NK-92 treated with Interleukin-12 subunit alpha and Interleukin-12 subunit beta, amount 100 ng/mL, for 24 hours (cell line): ENCODE data around the gene LITAFD.

Experiments
- DNase-seq: peaks from one replicate; lab custom pipeline; 2025; lab: John Stamatoyannopoulos, UW

LITAFD gene

DNA sequence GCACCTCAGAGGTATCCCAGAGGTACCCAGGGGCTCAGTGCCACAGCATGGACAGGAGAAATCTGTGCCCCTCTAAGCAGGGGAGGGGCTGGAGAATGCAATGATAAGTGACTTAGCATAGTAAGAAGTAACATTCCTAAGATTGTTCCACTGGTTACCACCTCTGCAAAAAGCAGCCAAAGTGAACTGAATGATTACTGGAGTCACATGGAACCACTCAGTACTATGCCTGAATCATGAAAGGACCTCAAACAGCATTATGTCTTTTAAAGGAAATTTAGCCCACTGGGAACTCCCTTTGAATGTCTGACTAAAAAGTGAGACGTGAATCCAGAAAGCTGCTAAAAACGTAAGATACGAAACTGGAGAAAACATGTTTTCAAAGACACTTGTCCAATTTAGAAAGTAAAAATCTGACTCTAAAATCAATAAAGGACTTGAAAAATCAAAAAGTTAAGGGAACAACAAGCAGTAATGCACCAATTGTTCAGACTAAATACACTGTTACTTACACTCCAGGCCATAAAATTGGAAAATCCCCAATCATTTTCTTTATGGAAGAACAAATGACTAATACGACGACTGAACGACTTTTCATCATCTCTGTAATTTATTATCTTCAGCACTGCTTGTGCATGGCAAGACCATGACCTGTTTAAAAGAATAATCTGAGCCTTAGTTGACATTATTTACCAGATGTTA is 38.6 kb downstream of the LITAFD start:
- no peak for DNase-seq

DNA sequence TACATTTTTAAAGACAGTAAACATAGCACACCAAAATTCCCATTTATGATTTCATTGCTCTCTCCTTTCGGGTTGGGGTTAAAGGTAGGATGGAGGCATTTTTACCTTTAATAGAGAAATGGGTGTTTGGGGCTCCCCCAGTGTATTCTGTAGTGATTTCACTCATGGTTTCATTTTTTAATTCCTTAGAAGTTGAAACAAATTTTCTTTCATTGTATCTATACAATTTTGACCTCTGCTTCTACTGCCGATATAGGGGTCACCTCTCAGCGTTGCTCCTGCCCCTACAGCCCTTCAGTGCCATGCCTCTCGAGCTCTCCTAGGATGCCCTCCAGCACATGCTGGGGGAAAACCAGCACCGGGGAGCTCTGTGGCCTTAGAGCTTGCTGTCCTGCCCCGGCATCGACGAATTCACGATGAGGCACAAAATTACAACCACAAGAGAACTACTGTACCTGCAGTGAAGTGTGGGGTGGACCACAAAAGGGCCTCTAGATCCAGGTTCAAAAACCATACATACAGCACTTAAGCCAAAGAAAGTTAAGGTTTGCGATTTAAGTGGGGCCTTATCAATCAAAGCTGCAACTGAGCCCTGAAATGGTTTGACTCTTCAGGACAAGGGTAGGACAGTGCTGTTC is 39.3 kb downstream of the LITAFD start:
- DNase-seq: no peak

DNA sequence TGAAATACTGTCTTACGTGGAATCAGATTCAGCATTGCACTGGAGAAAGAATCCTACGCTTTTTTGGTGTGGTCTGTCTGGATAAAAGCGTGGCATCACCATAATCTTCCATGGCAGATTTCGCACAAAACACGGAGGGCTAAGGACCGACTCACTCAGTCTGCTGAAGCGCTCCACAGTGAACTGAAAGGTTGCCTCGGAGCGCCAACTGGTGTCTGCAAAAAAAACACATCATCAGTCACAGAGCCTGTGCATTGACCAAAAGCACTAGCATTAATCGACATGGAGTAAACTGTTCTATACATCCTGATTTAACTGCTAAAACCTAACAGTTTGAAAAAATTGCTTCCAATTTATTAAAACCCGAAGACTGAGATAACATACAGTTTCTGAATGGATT is 41.0 kb downstream of the LITAFD start:
- no peak for DNase-seq

DNA sequence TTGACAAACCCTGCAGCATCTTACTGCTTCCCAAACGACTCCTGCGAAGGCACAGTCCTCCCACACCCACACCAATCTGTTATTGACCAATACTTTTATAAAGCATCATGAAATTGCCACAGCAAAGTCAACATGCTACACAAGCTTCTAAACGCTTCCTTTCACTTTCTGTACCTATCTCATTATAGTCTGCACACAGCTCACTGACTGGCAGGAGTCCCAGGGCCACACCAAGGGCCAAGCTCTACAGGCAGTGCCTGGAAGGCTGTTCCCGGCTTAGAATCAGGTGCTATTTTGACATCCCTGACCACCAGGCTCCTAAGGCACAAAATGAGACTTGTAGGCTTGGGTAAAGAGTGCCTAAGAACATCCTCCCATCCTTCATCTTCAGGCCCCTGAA is 42.1 kb downstream of the LITAFD start:
- DNase-seq: no peak

DNA sequence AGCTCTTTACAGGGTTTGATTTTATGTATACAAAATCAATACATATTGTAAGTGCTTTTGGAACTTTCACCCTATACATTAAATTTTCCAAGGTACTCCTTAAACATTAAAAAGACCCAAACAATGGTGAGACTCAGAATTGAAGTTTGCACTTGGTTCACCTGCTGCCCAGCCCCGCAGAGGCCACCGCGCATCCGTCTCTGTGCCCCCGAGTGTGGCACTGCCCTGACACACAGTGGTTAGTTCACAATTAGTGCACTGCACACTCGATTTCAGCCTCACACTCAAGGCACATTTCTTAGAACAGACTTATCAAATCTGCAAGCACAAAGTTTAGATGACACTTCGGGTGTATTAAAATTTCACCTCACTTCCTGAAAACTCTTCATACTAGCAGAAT is 43.3 kb downstream of the LITAFD start:
- DNase-seq: no peak

DNA sequence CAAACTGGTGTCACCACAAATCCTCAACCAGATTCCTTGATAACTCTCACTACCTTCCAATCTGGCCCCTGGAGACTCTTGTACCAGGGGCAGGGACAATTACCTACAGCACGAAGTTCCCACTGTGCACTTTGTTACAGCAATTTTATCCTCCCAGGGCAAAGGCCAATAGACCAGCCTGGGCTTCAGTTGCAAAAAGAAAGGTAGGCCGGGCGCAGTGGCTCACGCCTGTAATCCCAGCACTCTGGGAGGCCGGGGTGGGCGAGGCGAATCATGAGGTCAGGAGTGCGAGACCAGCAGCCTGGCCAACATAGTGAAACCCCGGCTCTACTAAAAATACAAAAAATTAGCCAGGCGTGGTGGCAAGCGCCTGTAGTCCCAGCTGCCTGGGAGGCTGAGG is 44.7 kb downstream of the LITAFD start:
- DNase-seq: no peak

DNA sequence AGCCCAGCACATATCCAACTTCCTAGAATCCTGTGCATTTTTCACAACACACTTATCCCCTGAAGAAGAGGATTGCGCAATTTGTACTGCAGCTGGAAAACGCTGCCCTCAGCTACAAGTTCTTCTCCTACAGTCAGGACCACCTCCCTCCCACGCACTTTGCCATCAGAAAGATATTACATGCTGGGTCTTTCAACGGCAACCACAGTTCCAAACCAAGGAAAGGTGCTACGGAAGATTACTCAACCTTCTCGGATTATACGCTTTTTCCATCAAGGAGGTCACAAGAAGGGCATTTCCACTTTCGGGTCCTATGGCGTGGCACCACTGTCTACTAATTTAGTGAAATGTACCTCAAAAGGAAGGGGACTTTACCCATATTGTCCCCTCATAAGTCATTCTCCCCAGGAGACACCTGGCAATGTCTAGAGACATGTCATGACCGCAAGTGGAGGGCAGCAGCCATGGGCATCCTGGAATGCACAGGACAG is 46.4 kb downstream of the LITAFD start:
- DNase-seq: no peak

DNA sequence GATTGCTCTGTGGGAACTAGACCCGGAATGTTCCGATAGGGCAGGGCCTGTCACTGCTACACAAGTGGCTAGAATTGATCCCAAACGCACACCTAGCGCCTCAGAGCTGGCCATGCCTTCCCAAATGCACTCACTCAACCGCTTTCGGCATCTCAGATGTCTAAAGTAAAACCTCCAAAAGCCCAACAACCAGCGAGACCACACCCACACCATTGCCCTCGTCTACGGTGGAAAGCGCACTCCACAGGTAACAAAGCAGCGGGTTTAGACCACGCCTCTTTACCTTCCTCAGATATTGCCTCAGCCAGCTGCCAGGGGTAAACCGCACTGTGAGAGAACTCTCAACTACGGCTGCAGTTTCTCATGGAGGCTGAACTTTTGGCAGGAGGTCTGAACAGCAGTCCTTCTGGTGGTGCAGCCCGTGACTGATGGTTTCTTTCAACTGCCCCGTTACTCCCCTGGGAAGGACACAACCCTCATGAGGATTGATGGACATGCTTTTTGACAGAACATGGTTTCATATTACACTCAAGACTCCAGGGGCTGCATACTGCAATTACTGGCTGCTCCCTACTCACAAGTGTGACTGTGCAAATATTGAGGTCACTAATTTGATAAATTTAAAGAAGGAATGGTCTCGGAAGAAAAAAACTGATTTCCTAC is 47.1 kb downstream of the LITAFD start:
- DNase-seq: no peak

DNA sequence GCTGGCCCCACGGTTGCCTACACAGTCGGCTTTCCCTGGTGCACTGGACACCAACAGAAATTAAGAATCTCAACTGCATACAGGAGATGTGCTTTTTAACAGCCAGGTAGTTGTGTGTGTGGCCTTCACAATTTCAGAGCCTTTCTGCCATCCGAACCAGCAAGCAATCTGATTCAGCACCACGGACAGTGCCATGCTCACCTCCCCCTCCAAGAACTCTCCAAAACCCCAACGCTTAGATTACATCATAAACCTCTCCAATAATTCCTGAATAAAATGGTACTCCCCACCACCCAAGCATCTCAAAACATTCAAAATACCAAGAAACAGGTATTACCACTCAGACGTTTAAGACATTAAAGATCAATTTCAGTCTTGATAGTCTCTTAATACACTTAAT is 49.7 kb downstream of the LITAFD start:
- DNase-seq: no peak

DNA sequence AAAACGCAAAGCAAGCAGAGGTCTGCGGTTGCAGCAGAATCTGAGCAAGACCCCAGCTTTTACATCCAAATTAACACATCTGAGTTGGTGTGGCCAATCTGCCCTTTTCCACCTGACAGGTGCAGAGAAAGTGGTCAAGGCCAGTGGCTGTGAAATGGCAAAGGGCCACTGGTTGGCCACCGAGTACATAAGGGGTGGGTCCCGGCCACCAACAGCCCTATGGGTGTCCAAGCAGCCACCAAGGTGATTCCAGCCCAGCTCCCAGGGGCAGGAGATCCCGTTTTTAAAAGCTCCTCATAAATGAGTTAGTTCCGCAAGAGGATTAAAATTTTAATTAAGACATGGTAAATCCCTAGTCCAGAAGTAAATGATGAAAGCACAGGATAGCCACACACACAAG is 52.5 kb downstream of the LITAFD start:
- no peak for DNase-seq
